AG10803 (cell line): ENCODE results near the gene ZNF487.
"Not testable (repeated sequence)": the region's sequence is repeated elsewhere in the genome, so short reads cannot be mapped to it uniquely, and the experiment has no call there.

ENCODE experiments used
- DNase-seq: peaks from one replicate; pipeline ENCODE4 v3.0.0; 2010; ENCODE audit warnings: low read depth
- H3K4me3 ChIP-seq: 2 replicates; pipeline ENCODE4 v1.5.1; 2011; ENCODE audit warnings: mild to moderate bottlenecking, low read length, control low read depth
- TF ChIP-seq, protein P1 (sequence below): conservative IDR thresholded peaks from 2 replicates; pipeline ENCODE4 v1.5.1; 2011; ENCODE audit warnings: mild to moderate bottlenecking, low read length, control low read depth, inconsistent platforms

Gene ZNF487

DNA sequence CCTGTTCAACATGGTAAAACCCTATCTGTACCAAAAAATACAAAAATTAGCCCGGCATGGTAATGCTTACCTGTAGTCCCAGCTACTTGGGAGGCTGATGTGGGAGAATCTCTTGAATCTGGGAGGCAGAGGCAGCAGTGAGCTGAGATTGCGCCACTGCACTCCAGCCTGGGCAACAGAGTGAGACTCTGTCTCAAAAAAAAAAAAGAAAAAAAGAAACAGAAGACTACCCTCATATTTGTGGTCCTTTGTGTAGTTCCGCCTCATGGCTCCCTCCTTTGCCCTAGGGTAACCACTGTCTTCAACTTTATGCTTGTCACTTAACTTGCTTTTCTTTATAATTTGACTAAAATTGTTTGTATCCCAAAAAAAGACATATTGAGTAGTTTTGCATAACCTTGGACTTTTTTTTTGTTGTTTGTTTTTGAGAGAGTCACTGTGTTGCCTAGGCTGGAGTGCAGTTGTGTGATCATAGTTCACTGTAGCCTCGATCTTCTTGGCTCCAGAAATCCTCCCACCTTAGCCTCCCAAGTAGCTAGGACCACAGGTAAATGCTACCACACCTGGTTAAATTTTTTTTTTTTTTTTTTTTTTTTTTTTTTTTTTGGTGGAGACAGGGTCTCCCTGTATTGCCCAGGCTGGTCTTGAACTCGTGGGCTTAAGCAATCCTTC is 3.7 kb downstream of the ZNF487 start:
- TF ChIP-seq, protein P1, sequence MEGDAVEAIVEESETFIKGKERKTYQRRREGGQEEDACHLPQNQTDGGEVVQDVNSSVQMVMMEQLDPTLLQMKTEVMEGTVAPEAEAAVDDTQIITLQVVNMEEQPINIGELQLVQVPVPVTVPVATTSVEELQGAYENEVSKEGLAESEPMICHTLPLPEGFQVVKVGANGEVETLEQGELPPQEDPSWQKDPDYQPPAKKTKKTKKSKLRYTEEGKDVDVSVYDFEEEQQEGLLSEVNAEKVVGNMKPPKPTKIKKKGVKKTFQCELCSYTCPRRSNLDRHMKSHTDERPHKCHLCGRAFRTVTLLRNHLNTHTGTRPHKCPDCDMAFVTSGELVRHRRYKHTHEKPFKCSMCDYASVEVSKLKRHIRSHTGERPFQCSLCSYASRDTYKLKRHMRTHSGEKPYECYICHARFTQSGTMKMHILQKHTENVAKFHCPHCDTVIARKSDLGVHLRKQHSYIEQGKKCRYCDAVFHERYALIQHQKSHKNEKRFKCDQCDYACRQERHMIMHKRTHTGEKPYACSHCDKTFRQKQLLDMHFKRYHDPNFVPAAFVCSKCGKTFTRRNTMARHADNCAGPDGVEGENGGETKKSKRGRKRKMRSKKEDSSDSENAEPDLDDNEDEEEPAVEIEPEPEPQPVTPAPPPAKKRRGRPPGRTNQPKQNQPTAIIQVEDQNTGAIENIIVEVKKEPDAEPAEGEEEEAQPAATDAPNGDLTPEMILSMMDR = no peak
- no peak overlapping the region for H3K4me3 ChIP-seq
- DNase-seq = no peak

DNA sequence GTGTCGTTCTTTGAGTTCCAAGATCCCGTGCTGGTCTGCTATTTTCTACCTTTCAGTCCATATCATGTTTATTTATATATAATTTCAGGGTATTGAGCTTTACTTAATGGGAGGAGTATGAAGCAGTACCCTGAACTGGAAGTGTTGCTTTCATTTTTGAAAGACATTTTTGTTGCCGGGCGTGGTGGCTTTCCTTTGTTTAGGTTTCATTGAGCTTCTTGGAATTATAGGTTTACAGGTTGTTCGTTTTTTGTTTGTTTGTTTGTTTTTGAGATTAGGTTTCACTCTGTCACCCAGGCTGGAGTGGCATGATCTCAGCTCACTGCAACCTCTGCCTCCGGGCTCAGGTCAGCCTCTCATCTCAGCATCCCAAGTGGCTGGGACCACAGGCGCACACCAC is 7.4 kb downstream of the ZNF487 start:
- TF ChIP-seq, protein P1 = no peak
- H3K4me3 ChIP-seq = no peak overlapping the region
- no peak for DNase-seq

DNA sequence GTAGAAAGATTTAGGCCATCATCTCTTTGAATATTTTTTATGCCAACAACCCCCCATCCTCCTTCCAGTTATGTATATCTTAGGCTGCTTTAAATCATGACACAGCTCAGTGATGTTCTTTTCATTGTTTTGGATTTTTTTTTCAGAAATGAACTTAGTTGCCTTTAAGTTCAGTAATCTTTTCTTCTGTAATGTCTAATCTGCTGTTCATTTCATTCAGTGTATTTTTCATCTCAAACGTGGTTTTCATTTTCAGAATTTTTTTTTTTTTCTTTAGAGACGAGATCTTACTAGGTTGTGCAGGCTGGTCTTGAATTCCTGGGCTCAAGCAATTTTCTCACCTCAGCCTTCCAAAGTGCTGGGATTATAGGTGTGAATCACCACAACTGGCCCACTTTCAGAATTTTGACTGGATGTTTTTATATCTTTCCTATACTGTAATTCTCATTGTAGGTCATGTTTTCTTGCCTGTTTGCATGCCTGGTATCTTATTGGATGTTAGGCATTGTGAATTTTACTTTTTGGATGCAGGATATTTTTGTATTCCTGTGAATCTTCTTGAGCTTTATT is 8.1 kb downstream of the ZNF487 start:
- TF ChIP-seq, protein P1 = no peak
- DNase-seq = no peak
- no peak overlapping the region for H3K4me3 ChIP-seq

DNA sequence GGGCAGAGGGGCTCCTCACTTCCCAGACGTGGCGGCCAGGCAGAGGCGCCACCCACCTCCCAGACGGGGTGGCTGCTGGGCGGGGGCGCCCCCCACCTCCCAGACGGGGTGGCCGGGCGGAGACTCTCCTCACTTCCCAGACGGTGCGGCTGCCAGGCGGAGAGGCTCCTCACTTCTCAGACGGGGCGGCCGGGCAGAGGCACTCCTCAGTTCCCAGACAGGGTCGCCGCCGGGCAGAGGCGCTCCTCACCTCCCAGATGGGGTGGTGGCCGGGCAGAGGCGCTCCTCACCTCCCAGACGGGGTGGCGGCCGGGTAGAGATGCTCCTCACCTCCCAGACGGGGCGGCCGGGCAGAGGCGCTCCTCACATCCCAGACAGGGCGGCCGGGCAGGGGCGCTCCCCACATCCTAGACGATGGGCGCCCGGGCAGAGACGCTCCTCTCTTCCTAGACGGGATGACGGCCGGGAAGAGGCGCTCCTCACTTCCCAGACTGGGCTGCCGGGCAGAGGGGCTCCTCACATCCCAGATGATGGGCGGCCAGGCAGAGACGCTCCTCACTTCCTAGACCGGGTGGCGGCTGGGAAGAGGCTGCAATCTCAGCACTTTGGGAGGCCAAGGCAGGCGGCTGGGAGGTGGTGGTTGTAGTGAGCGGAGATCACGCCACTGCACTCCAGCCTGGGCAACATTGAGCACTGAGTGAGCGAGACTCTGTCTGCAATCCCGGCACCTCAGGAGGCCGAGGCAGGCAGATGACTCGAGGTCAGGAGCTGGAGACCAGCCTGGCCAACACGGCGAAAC is 9.5 kb downstream of the ZNF487 start:
- not testable (repeated sequence) for H3K4me3 ChIP-seq, DNase-seq

DNA sequence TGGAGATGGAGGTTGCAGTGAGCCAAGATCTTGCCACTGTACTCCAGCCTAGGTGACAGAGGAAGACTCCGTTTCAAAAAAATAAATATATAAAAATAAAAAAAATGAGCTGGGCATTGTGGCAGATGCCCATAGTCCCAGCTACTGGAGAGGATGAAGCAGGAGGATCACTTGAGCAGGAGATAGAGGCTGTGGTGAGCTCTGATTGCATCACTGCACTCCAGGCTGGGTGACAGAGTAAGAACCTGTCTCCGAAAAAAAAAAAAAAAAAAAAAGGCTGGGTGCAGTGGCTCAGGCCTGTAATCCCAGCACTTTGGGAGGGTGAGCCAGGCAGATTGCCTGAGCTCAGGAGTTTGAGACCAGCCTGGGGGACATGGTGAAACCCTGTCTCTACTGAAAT is 11.8 kb downstream of the ZNF487 start:
- H3K4me3 ChIP-seq = no peak overlapping the region
- TF ChIP-seq, protein P1 = no peak
- DNase-seq = no peak

DNA sequence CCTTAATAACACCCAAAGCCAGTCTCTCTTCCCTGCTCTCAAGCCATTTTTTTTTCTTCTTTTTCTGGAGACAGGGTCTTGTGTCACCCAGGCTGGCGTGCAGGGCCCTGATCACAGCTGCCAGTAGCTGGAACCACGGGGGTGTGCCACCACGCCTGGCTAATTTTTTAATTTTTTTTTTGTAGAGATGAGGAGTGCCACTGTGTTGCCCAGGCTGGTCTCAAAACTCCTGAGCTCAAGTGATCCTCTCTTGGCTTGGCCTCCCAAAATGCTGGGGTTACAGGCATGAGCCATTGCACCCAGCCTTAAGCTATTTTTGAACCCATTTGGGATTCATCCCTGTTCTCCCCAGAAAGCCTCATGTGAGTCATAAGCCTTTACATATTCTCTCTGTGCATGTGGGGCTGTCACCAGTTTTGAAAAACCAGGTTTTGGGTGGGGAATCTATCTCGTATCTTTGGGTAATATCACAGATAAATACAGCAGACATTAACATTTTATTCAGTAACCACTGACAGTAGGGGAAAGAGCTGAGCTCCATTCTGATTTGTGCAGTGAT is 15.5 kb downstream of the ZNF487 start:
- TF ChIP-seq, protein P1 = no peak
- DNase-seq = no peak
- no peak overlapping the region for H3K4me3 ChIP-seq

DNA sequence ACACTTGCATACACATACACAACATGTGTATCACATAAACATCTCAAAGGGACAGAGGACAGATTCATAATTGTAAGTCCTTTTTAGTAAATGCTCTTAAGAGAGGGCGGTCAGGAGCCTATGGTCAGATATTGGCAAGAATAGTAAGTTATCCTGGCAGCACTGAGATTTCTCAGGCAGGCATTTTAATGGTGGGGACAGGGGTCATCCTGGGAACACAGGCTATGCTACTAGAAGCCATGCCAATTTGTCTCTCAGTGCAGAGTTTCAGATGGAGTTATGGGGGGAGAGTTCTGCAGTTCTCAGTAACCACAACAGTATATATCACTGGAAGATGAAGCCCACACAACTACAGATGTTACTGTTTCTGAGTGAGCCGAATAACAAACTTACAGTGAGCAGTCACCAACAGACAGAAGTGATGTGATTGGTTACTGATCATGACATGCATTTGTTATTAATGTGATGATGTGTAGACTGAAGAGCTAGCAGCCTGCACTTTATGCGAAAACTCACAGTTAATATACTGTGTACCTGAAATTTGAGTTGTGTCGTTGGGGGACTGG is 16.4 kb downstream of the ZNF487 start:
- no peak overlapping the region for H3K4me3 ChIP-seq
- TF ChIP-seq, protein P1 = no peak
- DNase-seq = no peak

DNA sequence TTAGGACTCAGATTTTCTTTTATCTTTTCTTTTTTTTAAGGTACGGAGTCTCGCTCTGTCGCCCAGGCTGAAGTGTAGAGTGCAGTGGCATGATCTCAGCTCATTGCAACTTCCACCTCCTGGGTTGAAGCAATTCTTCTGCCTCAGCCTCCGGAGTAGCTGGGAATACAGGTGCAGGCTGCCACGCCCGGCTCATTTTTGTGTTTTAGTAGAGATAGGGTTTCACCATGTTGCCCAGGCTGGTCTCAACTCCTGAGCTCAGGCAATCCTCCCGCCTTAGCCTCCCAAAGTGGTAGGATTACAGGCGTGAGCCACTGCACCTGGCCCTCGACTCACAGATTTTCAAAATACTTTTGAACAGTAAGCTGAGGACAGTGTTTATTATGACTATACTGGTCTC is 17.1 kb downstream of the ZNF487 start:
- DNase-seq, H3K4me3 ChIP-seq: not testable (repeated sequence)

DNA sequence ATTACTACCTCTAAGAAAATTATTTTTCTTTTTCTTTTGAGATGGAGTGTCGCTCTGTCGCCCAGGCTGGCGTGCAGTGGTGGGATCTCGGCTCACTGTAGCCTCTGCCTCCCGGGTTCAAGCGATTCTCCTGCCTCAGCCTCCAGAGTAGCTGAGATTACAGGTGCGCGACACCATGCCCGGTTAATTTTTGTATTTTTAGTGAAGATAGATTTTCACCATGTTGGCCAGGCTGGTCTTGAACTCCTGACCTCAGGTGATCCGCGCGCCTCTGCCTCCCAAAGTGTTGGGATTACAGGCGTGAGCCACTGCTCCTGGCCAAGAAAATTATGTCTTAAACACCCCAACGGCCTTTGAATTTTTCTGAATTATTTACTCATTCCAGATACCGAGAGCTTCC is 19.6 kb downstream of the ZNF487 start:
- DNase-seq = not testable (repeated sequence)
- peak overlapping the region; percentile 79 for H3K4me3 ChIP-seq
